ENCODE data around the gene NSMF.

The NSMF gene

GRCh38 chr9:137448602-137448962 is 10.6 kb downstream of the NSMF start:
- no peak for DNase-seq (ENCODE audit: low read depth in 2 of 2)

- DNase-seq (ENCODE audit: low read depth in 2 of 2): no peak
Measured at GRCh38 chr9:137447722-137448601, 11.2 kb downstream of the NSMF start.

GRCh38 chr9:137446851-137447471 is 12.2 kb downstream of the NSMF start:
- no peak for DNase-seq (ENCODE audit: low read depth in 2 of 2)

DNA sequence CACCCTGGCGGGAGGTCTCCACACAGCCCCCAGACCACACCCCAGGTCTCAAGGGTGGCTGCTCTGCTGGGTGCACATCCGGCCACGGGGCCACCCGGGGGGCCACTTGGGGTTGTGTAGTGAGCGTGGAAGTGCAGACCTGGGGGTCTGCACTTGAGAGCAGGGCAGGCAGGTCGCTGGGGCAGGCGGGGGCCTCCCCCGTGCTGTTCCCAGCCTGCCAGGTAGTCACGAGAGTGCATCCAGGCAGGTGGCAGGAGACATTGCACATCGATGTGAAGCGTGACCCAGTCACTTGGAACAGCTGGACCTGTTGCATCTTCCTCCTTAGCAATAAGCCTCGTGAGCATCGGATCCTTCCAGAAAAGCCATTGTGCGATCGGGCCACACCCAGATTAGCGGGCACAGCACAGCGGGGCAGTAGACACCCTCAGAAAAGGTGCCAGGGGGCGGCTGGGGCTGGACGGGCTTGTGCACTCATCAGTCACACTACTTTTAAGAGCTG is 13.2 kb downstream of the NSMF start:
- no peak for DNase-seq (ENCODE audit: low read depth in 2 of 2)

DNA sequence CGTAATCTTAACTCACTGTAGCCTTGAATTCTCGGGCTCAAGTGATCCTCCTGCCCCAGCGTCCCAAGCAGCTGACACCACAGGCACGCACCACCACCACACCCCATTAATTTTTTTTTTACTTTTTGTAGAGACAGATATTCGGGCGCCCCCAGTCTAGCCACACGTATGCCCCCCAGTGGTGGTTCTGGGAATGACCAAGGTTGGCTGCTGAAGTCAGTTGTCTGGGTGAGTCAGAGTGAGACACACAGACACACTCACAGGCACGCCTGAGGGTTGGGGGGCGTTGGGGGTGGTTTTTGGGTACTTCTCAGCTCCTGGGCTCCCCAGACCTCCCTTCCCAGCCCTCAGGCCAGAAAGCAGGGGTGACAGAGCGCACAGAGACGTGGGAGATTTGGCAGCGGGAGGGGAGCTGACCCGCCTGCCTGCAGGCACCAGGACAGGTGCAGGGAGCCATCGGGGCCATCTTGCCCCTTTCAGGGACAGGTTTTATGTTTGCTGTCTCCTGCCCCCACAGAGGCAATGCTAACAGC is 13.8 kb downstream of the NSMF start:
- DNase-seq (ENCODE audit: low read depth in 2 of 2): peak; percentile 78 to 85

GRCh38 chr9:137444106-137444790 is 14.9 kb downstream of the NSMF start:
- DNase-seq (ENCODE audit: low read depth in 2 of 2): no peak

DNA sequence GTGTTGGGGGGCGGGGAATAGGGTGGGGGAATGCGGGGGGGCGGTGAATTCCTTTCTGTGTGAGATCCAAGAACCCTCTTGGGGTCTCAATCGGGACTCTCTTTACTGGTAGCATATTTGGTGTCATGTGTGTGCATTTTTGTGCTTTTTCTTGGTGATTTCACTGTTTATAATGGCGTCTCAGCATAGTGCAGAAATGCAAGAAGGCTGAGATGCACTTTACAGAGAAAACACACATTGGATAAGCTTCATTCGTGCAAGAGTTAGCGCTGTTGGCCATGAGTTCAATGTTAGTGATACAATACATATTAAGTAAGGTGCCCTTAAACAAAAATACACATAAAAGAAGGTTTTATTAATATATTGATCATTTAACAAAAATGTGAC is 17.2 kb downstream of the NSMF start:
- no peak for DNase-seq (ENCODE audit: low read depth in 2 of 2)

DNA sequence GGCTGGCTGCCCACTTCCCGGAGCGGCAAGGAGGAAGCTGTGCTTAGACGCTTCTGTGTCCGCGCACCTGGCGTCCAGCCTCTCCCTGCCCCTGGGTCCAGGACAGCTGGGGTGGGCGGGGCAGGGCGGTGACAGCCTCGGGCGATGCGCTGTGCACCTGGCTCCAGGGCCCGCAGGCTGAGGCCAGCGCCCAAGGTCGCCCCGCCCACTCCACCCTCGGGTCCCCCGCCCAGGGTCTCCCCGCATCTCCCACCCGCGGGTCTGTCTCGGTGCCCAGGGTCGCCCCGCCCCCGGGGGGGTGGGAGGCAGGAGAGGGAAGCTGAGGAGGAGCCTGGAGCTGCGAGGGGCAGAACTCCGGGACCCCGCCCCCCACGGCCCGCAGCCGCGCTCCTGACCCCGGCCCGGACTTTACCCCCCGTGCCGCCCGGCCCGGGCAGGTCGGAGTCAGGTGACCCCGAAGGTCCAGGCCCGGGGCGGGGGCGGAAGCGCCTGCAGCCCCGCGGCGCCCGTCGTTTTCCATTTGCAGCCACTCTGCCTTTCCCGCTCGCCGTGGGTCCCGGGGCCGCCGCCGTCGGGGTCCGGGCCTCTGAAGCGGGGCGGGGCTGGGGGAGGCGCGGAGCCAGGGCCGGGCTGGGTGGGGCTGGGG is 17.7 kb downstream of the NSMF start, which contains the start of gene ENTPD8:
Gene ENTPD8, minus strand, starts transcription at position 69 of the 646 bp plus-strand sequence. CDS start 3,072 bp downstream, outside the sequence.
- DNase-seq (ENCODE audit: low read depth in 2 of 2): no peak

DNA sequence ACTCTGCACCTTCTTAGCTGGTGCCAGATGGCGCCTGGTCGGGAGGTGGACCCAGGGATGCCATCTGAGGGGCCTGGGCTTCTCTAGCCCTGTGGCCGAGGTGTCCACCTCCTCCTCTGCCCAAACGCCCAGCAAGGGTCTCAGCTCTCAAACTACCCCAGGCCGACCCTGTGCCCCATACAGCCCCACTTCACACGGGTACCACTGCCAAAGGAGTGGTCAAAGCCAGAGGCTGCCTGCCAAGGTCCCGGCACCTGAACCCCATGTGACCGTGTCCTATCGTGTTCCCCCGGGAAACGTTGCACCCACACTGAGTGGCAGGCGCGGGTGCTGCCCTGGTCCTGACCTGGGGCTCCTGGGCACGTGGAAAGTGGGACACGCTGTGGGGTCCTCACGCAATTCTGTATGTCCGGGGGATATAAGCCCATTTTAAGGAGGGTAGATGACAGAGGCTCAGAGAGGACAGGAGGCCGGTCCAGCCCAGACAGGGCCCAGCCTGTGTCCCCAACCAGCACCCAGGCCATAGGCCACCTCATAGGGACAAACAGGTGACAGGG is 19.9 kb downstream of the NSMF start:
- no peak for DNase-seq (ENCODE audit: low read depth in 2 of 2)

- no peak for DNase-seq (ENCODE audit: low read depth in 2 of 2)
Measured at GRCh38 chr9:137438591-137439157, 20.5 kb downstream of the NSMF start.

DNA sequence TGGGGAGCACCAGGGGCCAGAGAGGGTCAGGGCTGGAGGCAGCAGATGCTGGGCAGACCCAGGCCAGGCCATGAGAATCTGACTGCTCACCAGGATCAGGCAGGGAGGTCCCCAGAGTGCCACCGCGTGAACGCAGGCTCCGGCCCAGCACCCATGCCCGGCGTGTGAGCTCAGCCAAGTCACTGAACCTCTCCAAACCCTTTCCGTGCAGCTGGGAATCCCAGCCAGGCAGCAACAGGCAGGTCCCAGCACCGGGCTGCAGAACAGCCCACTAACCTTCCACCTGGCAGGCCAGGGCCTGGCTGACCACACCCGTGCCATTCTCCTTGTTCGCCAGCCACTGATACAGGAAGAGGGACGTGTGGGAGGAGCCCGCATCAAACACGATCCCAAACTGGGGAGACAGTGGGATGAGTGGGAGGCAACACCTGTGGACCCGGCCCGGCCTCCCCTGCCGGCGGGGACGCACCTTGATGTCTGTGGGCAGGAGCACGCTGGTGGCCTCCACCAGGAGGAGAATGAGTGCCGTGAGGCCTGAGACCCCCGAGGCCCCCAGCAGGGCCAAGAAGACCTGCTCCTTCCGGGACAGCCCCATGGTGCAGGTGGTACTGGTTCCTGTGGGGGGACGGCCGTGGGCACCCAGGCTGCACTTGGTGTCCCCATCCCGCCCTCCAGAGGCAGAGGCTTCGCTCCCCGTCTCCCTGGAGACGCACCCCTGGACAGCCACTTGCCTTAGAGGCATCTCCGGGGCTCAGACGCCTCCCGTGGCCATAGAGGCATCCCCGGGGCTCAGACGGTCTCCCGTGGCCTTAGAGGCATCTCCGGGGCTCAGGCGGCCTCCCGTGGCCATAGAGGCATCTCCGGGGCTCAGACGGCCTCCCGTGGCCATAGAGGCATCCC is 21.2 kb downstream of the NSMF start:
- no peak for DNase-seq (ENCODE audit: low read depth in 2 of 2)

- no peak for DNase-seq (ENCODE audit: low read depth in 2 of 2)
Measured at GRCh38 chr9:137436761-137437600, 22.2 kb downstream of the NSMF start.

- no peak for DNase-seq (ENCODE audit: low read depth in 2 of 2)
Measured at GRCh38 chr9:137435980-137436760, 23.0 kb downstream of the NSMF start.

GRCh38 chr9:137435381-137435891 is 23.7 kb downstream of the NSMF start:
- no peak for DNase-seq (ENCODE audit: low read depth in 2 of 2)

DNA sequence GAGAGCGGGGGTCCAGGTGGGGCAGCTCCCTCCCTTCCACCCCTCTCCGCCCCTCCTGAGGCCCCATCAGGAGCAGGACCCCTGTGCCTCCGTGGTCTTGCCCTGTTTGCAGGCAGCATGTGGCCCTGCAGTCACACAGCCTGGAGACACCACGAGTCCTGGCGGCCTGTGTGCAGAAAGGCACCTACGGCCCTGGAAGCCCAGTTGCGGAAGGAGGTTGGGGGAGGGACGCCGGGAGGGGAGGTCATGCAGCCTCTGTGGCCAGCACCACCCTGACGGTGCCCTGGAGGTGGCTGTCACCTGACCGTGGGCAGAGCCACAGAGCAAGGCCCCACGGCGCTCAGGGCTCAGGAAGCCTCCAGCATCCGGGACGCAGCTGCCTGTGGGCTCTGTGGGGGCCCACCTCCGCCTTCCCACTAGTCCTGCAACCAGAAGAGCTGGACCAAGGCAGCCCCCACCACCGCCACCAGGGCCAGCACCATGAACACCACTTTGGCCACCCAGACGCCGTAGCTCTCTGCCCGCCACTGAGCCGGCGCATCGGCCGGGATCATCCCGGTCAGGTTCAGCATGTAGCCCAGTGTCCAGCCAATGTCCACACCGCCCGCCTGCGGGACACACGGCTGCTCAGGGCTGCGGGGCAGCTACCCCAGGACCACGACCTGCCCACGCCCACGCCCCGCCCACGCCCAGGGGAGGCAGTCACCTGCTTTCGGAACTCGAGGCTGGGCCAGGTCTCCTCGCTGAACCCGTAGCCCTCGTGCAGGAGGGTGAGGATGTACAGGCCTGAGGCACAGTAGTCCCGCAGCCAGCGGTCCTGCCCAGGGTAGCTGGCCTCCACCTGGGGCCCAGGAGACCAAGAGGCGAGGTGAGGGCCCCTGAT is 24.4 kb downstream of the NSMF start:
- no peak for DNase-seq (ENCODE audit: low read depth in 2 of 2)

- DNase-seq (ENCODE audit: low read depth in 2 of 2): no peak
Measured at GRCh38 chr9:137433916-137434431, 25.2 kb downstream of the NSMF start.

Data from stimulated activated CD4-positive, alpha-beta T cell treated with anti-CD3 and anti-CD28 coated beads, Interleukin-1b, Interleukin-23, amount 100 ng/mL, for 4 hours (primary cell).